ENCODE data around the gene UTP4.

UTP4 gene

GRCh38 chr16:69190046-69190588 is 57.7 kb downstream of the UTP4 start:
- H3K27ac Mint-ChIP-seq: no peak overlapping the region
- peaks cover 30% of the 10 kb centered on the region for H3K4me1 Mint-ChIP-seq (ENCODE audit: low read depth)
- no peak overlapping the region for H3K4me3 Mint-ChIP-seq

GRCh38 chr16:69190598-69190997 is 58.1 kb downstream of the UTP4 start:
- no peaks in the 10 kb centered on the region for H3K9me3 Mint-ChIP-seq
- H3K27me3 Mint-ChIP-seq (ENCODE audit: low read depth): no peaks in the 10 kb centered on the region
- peaks cover 30% of the 10 kb centered on the region for H3K4me1 Mint-ChIP-seq (ENCODE audit: low read depth)
- no peak overlapping the region for H3K4me3 Mint-ChIP-seq
- no peak overlapping the region for H3K27ac Mint-ChIP-seq
- H3K36me3 Mint-ChIP-seq (ENCODE audit: low read depth): peaks cover 9% of the 10 kb centered on the region

More at GRCh38 chr16:69190046-69190588, 57.7 kb downstream of the UTP4 start:
- Mint-ChIP-seq H3K9me3 (no peaks in the 10 kb centered on the region), H3K27me3 (ENCODE audit: low read depth) (no peaks in the 10 kb centered on the region), H3K36me3 (ENCODE audit: low read depth) (peaks cover 9% of the 10 kb centered on the region)

- H3K27me3 Mint-ChIP-seq (ENCODE audit: low read depth): no peaks in the 10 kb centered on the region
- no peaks in the 10 kb centered on the region for H3K9me3 Mint-ChIP-seq
- H3K4me1 Mint-ChIP-seq (ENCODE audit: low read depth): peaks cover 28% of the 10 kb centered on the region
- peaks cover 9% of the 10 kb centered on the region for H3K36me3 Mint-ChIP-seq (ENCODE audit: low read depth)
- H3K4me3 Mint-ChIP-seq: no peak overlapping the region
- H3K27ac Mint-ChIP-seq: no peak overlapping the region
Measured at GRCh38 chr16:69191136-69191535, 58.7 kb downstream of the UTP4 start.

GRCh38 chr16:69193855-69194254 is 61.4 kb downstream of the UTP4 start:
- H3K27me3 Mint-ChIP-seq (ENCODE audit: low read depth): no peaks in the 10 kb centered on the region

GRCh38 chr16:69194488-69194887 is 62.0 kb downstream of the UTP4 start:
- Mint-ChIP-seq H3K4me1 (ENCODE audit: low read depth) (peaks cover 12% of the 10 kb centered on the region), H3K4me3 (no peak overlapping the region), H3K9me3 (no peaks in the 10 kb centered on the region), H3K27ac (no peak overlapping the region), H3K36me3 (ENCODE audit: low read depth) (peaks cover 6% of the 10 kb centered on the region), H3K27me3 (ENCODE audit: low read depth) (no peaks in the 10 kb centered on the region)

More at GRCh38 chr16:69193855-69194254, 61.4 kb downstream of the UTP4 start:
- Mint-ChIP-seq H3K4me3 (no peak overlapping the region), H3K9me3 (no peaks in the 10 kb centered on the region), H3K27ac (no peak overlapping the region), H3K4me1 (ENCODE audit: low read depth) (peaks cover 12% of the 10 kb centered on the region), H3K36me3 (ENCODE audit: low read depth) (peaks cover 6% of the 10 kb centered on the region)

- H3K27me3 Mint-ChIP-seq (ENCODE audit: low read depth): no peaks in the 10 kb centered on the region
- H3K9me3 Mint-ChIP-seq: no peaks in the 10 kb centered on the region
- peaks cover 7% of the 10 kb centered on the region for H3K4me1 Mint-ChIP-seq (ENCODE audit: low read depth)
- peaks cover 8% of the 10 kb centered on the region for H3K36me3 Mint-ChIP-seq (ENCODE audit: low read depth)
- H3K27ac Mint-ChIP-seq: no peak overlapping the region
- H3K4me3 Mint-ChIP-seq: no peak overlapping the region
Measured at GRCh38 chr16:69195369-69196029, 63.0 kb downstream of the UTP4 start.

GRCh38 chr16:69197573-69197972 is 65.1 kb downstream of the UTP4 start:
- H3K4me3 Mint-ChIP-seq: no peak overlapping the region
- H3K36me3 Mint-ChIP-seq (ENCODE audit: low read depth): peaks cover 2% of the 10 kb centered on the region
- no peak overlapping the region for H3K27ac Mint-ChIP-seq
- no peaks in the 10 kb centered on the region for H3K27me3 Mint-ChIP-seq (ENCODE audit: low read depth)
- H3K9me3 Mint-ChIP-seq: no peaks in the 10 kb centered on the region
- H3K4me1 Mint-ChIP-seq (ENCODE audit: low read depth): no peaks in the 10 kb centered on the region

GRCh38 chr16:69199382-69199781 is 66.9 kb downstream of the UTP4 start:
- H3K9me3 Mint-ChIP-seq: no peaks in the 10 kb centered on the region
- H3K27me3 Mint-ChIP-seq (ENCODE audit: low read depth): no peaks in the 10 kb centered on the region

GRCh38 chr16:69201291-69201690 is 68.8 kb downstream of the UTP4 start:
- Mint-ChIP-seq H3K9me3 (no peaks in the 10 kb centered on the region), H3K27ac (no peak overlapping the region), H3K4me3 (no peak overlapping the region), H3K27me3 (ENCODE audit: low read depth) (no peaks in the 10 kb centered on the region), H3K4me1 (ENCODE audit: low read depth) (peaks cover 6% of the 10 kb centered on the region), H3K36me3 (ENCODE audit: low read depth) (peaks cover 2% of the 10 kb centered on the region)

More at GRCh38 chr16:69199382-69199781, 66.9 kb downstream of the UTP4 start:
- H3K36me3 Mint-ChIP-seq (ENCODE audit: low read depth): peaks cover 2% of the 10 kb centered on the region
- H3K4me3 Mint-ChIP-seq: no peak overlapping the region
- H3K4me1 Mint-ChIP-seq (ENCODE audit: low read depth): peaks cover 3% of the 10 kb centered on the region
- no peak overlapping the region for H3K27ac Mint-ChIP-seq

- Mint-ChIP-seq H3K36me3 (ENCODE audit: low read depth) (peaks cover 2% of the 10 kb centered on the region), H3K27ac (no peak overlapping the region), H3K4me1 (ENCODE audit: low read depth) (peaks cover 6% of the 10 kb centered on the region), H3K27me3 (ENCODE audit: low read depth) (no peaks in the 10 kb centered on the region), H3K9me3 (no peaks in the 10 kb centered on the region), H3K4me3 (no peak overlapping the region)
Measured at GRCh38 chr16:69201787-69202186, 69.3 kb downstream of the UTP4 start.

GRCh38 chr16:69204172-69204571 is 71.7 kb downstream of the UTP4 start:
- no peaks in the 10 kb centered on the region for H3K9me3 Mint-ChIP-seq
- H3K4me3 Mint-ChIP-seq: no peak overlapping the region
- H3K4me1 Mint-ChIP-seq (ENCODE audit: low read depth): peaks cover 6% of the 10 kb centered on the region
- H3K27ac Mint-ChIP-seq: no peak overlapping the region
- no peaks in the 10 kb centered on the region for H3K27me3 Mint-ChIP-seq (ENCODE audit: low read depth)
- peaks cover 2% of the 10 kb centered on the region for H3K36me3 Mint-ChIP-seq (ENCODE audit: low read depth)

GRCh38 chr16:69209735-69210134 is 77.3 kb downstream of the UTP4 start:
- Mint-ChIP-seq H3K4me1 (ENCODE audit: low read depth) (peaks cover 3% of the 10 kb centered on the region), H3K27ac (no peak overlapping the region), H3K36me3 (ENCODE audit: low read depth) (no peaks in the 10 kb centered on the region), H3K4me3 (no peak overlapping the region), H3K27me3 (ENCODE audit: low read depth) (no peaks in the 10 kb centered on the region), H3K9me3 (no peaks in the 10 kb centered on the region)

GRCh38 chr16:69217433-69217832 is 85.0 kb downstream of the UTP4 start:
- no peak overlapping the region for H3K4me3 Mint-ChIP-seq
- no peaks in the 10 kb centered on the region for H3K36me3 Mint-ChIP-seq (ENCODE audit: low read depth)
- H3K9me3 Mint-ChIP-seq: no peaks in the 10 kb centered on the region
- H3K27ac Mint-ChIP-seq: no peak overlapping the region
- no peaks in the 10 kb centered on the region for H3K27me3 Mint-ChIP-seq (ENCODE audit: low read depth)
- no peaks in the 10 kb centered on the region for H3K4me1 Mint-ChIP-seq (ENCODE audit: low read depth)
